HG03575 (cell line): Measurements from ENCODE around the gene GPR180.

ENCODE experiments used
- ATAC-seq: cut with Tn5 transposase; IDR thresholded peaks from one replicate; pipeline ENCODE4 v1.9.1; 2021; ENCODE audit not compliant: unreplicated experiment, insufficient number of reproducible peaks, low FRiP score; ENCODE audit errors: extremely low read depth

The GPR180 gene

GRCh38 chr13:94674609-94675348, 73.1 kb downstream of the GPR180 start:
- ATAC-seq: no peak

DNA sequence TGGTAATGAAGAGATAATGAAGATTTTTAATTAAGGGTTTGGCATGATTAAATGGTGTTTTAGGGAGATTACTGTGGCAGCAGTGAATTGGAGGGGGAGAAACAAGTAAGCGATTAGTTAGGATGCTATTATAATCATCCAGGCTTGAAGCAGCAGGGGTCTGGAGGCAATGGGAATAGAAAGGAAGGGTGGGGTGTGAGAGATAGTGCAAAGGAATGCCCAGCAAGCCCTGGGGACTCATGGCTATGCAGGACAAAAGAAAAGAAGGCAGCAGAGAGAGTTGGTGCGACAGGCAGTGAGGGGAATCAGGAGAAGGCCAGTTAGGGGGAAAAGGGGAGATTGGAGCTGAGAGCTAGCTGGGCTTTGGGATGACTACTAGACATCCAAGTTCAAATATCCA, 76.1 kb downstream of the GPR180 start:
- ATAC-seq: no peak

DNA sequence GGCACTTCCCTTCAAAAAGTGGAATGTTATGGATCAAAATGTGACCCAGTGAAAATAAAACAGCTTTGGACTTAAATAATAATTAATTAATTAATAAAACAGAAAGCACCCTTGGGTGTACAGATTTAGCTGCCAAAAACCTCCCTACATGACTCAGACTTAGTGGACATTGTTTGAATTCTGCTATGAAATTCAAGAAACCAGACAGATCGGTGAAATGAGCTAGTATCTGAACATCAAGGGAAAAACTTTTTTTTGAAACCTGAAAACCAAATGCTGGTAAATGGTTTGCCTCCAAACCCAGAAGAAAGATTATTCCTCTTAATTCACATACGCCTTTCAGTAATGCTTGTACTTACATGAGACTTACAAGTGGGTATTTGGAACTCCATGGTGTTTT, 77.2 kb downstream of the GPR180 start:
- ATAC-seq: no peak

DNA sequence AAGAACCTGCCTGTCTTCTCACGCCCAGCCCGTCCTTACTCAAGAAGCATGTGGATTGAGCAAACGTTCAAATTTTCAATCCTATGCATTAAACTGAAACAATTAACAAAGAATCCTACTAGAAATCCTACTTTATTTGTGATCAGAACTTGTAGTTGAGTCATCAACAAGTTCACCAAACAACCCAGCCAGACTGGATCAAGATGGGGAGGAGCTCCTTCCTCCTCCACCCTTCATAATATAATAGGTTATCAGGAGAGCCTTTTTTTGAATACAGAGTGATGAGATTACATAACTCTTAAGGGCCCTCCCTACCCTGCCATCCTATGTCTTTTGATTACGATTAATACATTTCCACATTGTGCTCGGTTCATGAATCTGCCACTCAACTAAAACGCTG, 78.0 kb downstream of the GPR180 start:
- ATAC-seq: no peak

GRCh38 chr13:94682229-94682628, 80.6 kb downstream of the GPR180 start:
- ATAC-seq: no peak

- ATAC-seq: no peak
Measured at GRCh38 chr13:94683409-94683808, 81.8 kb downstream of the GPR180 start.
